Adrenal gland (tissue), 12 donors: ENCODE measurements around the gene CALU. TPM values are rescaled to one million over a fixed set of nuclear protein-coding genes. Genes with fewer than 3 reads are reported as not detected.

ENCODE experiments used
- DNase-seq, 7 donors: peaks; one replicate each; pipeline ENCODE4 v3.0.0-alpha.2; 2019 to 2020
- H3K27ac ChIP-seq, 5 donors: fragments of 200-600 bp; sonication (generic) in 4 of 5; 1 replicate in 3 of 5; 2 replicates in 2 of 5; pipeline versions ENCODE4 v1.5.1 to v1.8.0; 2016 to 2020; ENCODE audit warnings: mild to moderate bottlenecking in 1 of 5
- H3K27me3 ChIP-seq: fragments of 200-600 bp; 2 replicates; pipeline ENCODE4 v1.8.0; 2021
- H3K36me3 ChIP-seq, 2 donors: fragments of 200-600 bp; replicated peaks in 1 of 2; 1 replicate in 1 of 2; 2 replicates in 1 of 2; pipeline versions ENCODE4 v1.5.1 to v1.8.0; 2018 to 2022
- H3K4me1 ChIP-seq, 2 donors: fragments of 200-600 bp; replicated peaks in 1 of 2; 1 replicate in 1 of 2; 2 replicates in 1 of 2; pipeline versions ENCODE4 v1.5.1 to v1.8.0; 2018 to 2021
- H3K4me3 ChIP-seq, 4 donors: fragments of 200-600 bp; sonication (generic) in 3 of 4; one replicate each; pipeline ENCODE4 v1.5.1; 2016 to 2018
- H3K9me3 ChIP-seq, 3 donors: fragments of 200-600 bp; sonication (generic) in 1 of 3; replicated peaks in 1 of 3; 1 replicate in 2 of 3; 2 replicates in 1 of 3; pipeline versions ENCODE4 v1.5.1 to v1.8.0; 2016 to 2021
- CTCF ChIP-seq, 6 experiments: fragments of 450-650 bp in 4 of 6; fragments of 200-600 bp in 2 of 6; sonication (generic) in 1 of 6; IDR thresholded peaks; 1 replicate in 5 of 6; 2 replicates in 1 of 6; pipeline versions ENCODE4 v1.5.1 to v1.8.0; 2016 to 2021; ENCODE audit warnings: antibody characterized with exemption in 6 of 6, mild to moderate bottlenecking in 2 of 6, moderate library complexity in 1 of 6
- POLR2A ChIP-seq, 2 donors: fragments of 450-650 bp; IDR thresholded peaks; one replicate each; pipeline ENCODE4 v1.6.1; 2017; ENCODE audit warnings: antibody characterized with exemption in 2 of 2, mild to moderate bottlenecking in 2 of 2, moderate library complexity in 1 of 2
- WGBS, 4 donors: extraction: QIAGEN DNeasy Blood & Tissue Kit in 2 of 4; methylation state at CpG; one replicate each; pipeline versions ENCODE4 v1.1.5 to v1.1.7; 2013 to 2017; 5-methylcytosine and 5-hydroxymethylcytosine counted together
- intact Hi-C, 2 donors: fragments of 100-400 bp; cut with DNase I; formaldehyde crosslinking; loops; one replicate each; pipeline versions ENCODE4 v1.14.1 to v1.15.0; 2022 to 2023
- polyA plus RNA-seq, 3 donors: library from polyadenylated mRNA; stranded (reverse); fragments of 200-250 nt in 2 of 3; fragments of 350-450 nt in 1 of 3; fragmentation: Illumina TruSeq in 1 of 3; extraction: RNeasy Lipid Tissue Mini Kit (QIAGEN cat#74804) in 1 of 3; gene quantifications; one replicate each; pipeline ENCODE4 v1.2.3, GENCODE V29; 2013 to 2014
- total RNA-seq, 9 donors: library from RNA; depleted of rRNA in 4 of 9; stranded (reverse); fragments of >200 nt in 4 of 9; fragments of 120-200 nt in 1 of 9; fragmentation: NEBNext Ultra II Directional in 1 of 9; extraction: Animal tissue kit (Norgen Biotek cat#: 25700) in 1 of 9; gene quantifications; one replicate each; pipeline versions ENCODE4 v1.1.0 to v1.2.4, GENCODE V29; 2013 to 2023
- donor health status: healthy with polysubstance abuse.
- donor health status: Bipolar disorder and iron deficiency.
- donor health status: DM: yes; HTN: yes; CAD: no.
- donor health status: DM: no; HTN: no; CAD: no.
- donor health status: DM: no; HTN: no; CAD: no.
- donor health status: DM: yes; HTN: yes; CAD: no.

The CALU gene
- total and polyA plus RNA-seq, 12 donors: 16.0 to 199 (median 86.9) TPM

GRCh38 chr7:128744366-128744905, 5.3 kb downstream of the CALU start:
- Histone ChIP-seq H3K36me3 (peaks cover 0 to 10% of the 10 kb centered on the region in 2 donors), H3K4me1 (peaks cover 14 to 42% of the 10 kb centered on the region in 2 donors), H3K27me3 (no peaks in the 10 kb centered on the region), H3K27ac (no peak overlapping the region), H3K4me3 (no peak overlapping the region), H3K9me3 (no peaks in the 10 kb centered on the region)
- no peak for TF ChIP-seq POLR2A (IDR thresholded peaks at IDR 0.05)
- TF ChIP-seq CTCF (IDR thresholded peaks at IDR 0.05): no peak
- WGBS, 4 donors: 45 to 65% (median 57%) methylated on average over 2 of the region's 2 CpGs
- intact Hi-C loops: no loop called here
- no peak for DNase-seq

GRCh38 chr7:128745706-128746105, 6.5 kb downstream of the CALU start:
- no peak for TF ChIP-seq CTCF (IDR thresholded peaks at IDR 0.05)
- no peak for TF ChIP-seq POLR2A (IDR thresholded peaks at IDR 0.05)
- Histone ChIP-seq H3K27me3 (no peaks in the 10 kb centered on the region), H3K4me3 (no peak overlapping the region), H3K36me3 (peaks cover 0 to 20% of the 10 kb centered on the region in 2 donors), H3K4me1 (peaks cover 6 to 33% of the 10 kb centered on the region in 2 donors), H3K9me3 (no peaks in the 10 kb centered on the region), H3K27ac (no peak overlapping the region)
- DNase-seq: no peak
- intact Hi-C loops: no loop called here
- 60 to 88% (median 74%) methylated on average over 1 of the region's 1 CpG for WGBS, 4 donors

- peaks cover 0 to 17% of the 10 kb centered on the region in 2 donors for H3K4me1 ChIP-seq
- intact Hi-C loops: no loop called here
- peaks cover 0 to 34% of the 10 kb centered on the region in 2 donors for H3K36me3 ChIP-seq
- TF ChIP-seq CTCF (IDR thresholded peaks at IDR 0.05): no peak
- H3K27me3 ChIP-seq: no peaks in the 10 kb centered on the region
- 76 to 83% (median 80%) methylated on average over 6 of the region's 6 CpGs for WGBS, 4 donors
- no peak overlapping the region for H3K27ac ChIP-seq
- H3K9me3 ChIP-seq: no peaks in the 10 kb centered on the region
- no peak overlapping the region for H3K4me3 ChIP-seq
- no peak for DNase-seq
These were observed 8.3 kb downstream of the CALU start for GRCh38 chr7:128747327-128748079.

- TF ChIP-seq POLR2A (IDR thresholded peaks at IDR 0.05): no peak
- no peak for TF ChIP-seq CTCF (IDR thresholded peaks at IDR 0.05)
- Histone ChIP-seq H3K27me3 (no peaks in the 10 kb centered on the region), H3K9me3 (no peaks in the 10 kb centered on the region), H3K27ac (no peak overlapping the region), H3K4me1 (peaks cover 0 to 25% of the 10 kb centered on the region in 2 donors), H3K4me3 (no peak overlapping the region), H3K36me3 (peaks cover 0 to 65% of the 10 kb centered on the region in 2 donors)
- intact Hi-C loops: no loop called here
- WGBS, 4 donors: 84 to 94% (median 87%) methylated on average over 1 of the region's 1 CpG
- no peak for DNase-seq
These were observed 13.1 kb downstream of the CALU start for GRCh38 chr7:128752251-128752650.
